HepG2 (cell line): ENCODE results near the gene ACSM2A. TPM values are rescaled to one million over a fixed set of nuclear protein-coding genes. Genes with fewer than 3 reads are reported as not detected.
A peak's percentile ranks its signal among the peaks of the same experiment; 100 is the strongest.

Source experiments
- AHDC1 ChIP-seq: sonication (generic); formaldehyde crosslinking; IDR thresholded peaks from 2 replicates; pipeline ENCODE4 v1.5.1; 2020; ENCODE audit warnings: mild to moderate bottlenecking, missing genetic modification reagents, borderline replicate concordance
- KAT8 ChIP-seq: IDR thresholded peaks from 2 replicates; pipeline ENCODE4 v1.6.1; 2016; ENCODE audit warnings: missing genetic modification reagents, missing compliant biosample characterization
- MTF1 ChIP-seq: sonication (generic); formaldehyde crosslinking; IDR thresholded peaks from 2 replicates; pipeline ENCODE4 v1.5.0; 2020; ENCODE audit warnings: missing genetic modification reagents
- NFKBIZ ChIP-seq: IDR thresholded peaks from 2 replicates; pipeline ENCODE4 v1.6.1; 2018; ENCODE audit warnings: missing genetic modification reagents, missing compliant biosample characterization
- PHF20 ChIP-seq: sonication (generic); formaldehyde crosslinking; IDR thresholded peaks from 2 replicates; pipeline ENCODE4 v1.5.0; 2020; ENCODE audit warnings: mild to moderate bottlenecking, missing genetic modification reagents
- RARA ChIP-seq: IDR thresholded peaks from 2 replicates; pipeline ENCODE4 v1.6.1; 2016; ENCODE audit warnings: missing genetic modification reagents, missing compliant biosample characterization
- RXRB ChIP-seq: IDR thresholded peaks from 2 replicates; pipeline ENCODE4 v1.6.1; 2016; ENCODE audit warnings: borderline replicate concordance, missing genetic modification reagents, missing compliant biosample characterization
- SATB2 ChIP-seq: sonication (generic); formaldehyde crosslinking; IDR thresholded peaks from 2 replicates; pipeline ENCODE4 v1.5.0; 2020; ENCODE audit warnings: missing genetic modification reagents
- TAF1 ChIP-seq: sonication (generic); formaldehyde crosslinking; IDR thresholded peaks from 2 replicates; pipeline ENCODE4 v1.4.0; 2020; ENCODE audit warnings: missing genetic modification reagents
- TGIF2 ChIP-seq: IDR thresholded peaks from 2 replicates; pipeline ENCODE4 v1.6.1; 2016; ENCODE audit warnings: control low read depth, missing compliant biosample characterization
- ZKSCAN1 ChIP-seq: fragments of 150-350 bp; IDR thresholded peaks from 2 replicates; pipeline ENCODE4 v1.6.1; 2014; ENCODE audit warnings: low read length
- ZNF230 ChIP-seq: sonication (generic); formaldehyde crosslinking; IDR thresholded peaks from 2 replicates; pipeline ENCODE4 v1.4.0; 2020; ENCODE audit warnings: mild to moderate bottlenecking, missing genetic modification reagents
- ZNF292 ChIP-seq: sonication (generic); formaldehyde crosslinking; IDR thresholded peaks from 2 replicates; pipeline ENCODE4 v1.8.1; 2022; ENCODE audit warnings: mild to moderate bottlenecking, low read depth, missing genetic modification reagents, borderline replicate concordance
- ZNF317 ChIP-seq: sonication (generic); formaldehyde crosslinking; IDR thresholded peaks from 2 replicates; pipeline ENCODE4 v1.5.0; 2020; ENCODE audit warnings: mild to moderate bottlenecking, missing genetic modification reagents
- ZNF343 ChIP-seq: sonication (generic); formaldehyde crosslinking; IDR thresholded peaks from 2 replicates; pipeline ENCODE4 v1.4.0; 2020; ENCODE audit warnings: mild to moderate bottlenecking, missing genetic modification reagents
- ZNF614 ChIP-seq: IDR thresholded peaks from 2 replicates; pipeline ENCODE4 v1.6.1; 2018; ENCODE audit warnings: missing biosample characterization, missing genetic modification reagents, inconsistent platforms, borderline replicate concordance
- ZNF768 ChIP-seq: sonication (generic); formaldehyde crosslinking; IDR thresholded peaks from 2 replicates; pipeline ENCODE4 v1.4.0; 2020; ENCODE audit warnings: missing genetic modification reagents
- ZNF879 ChIP-seq: sonication (generic); formaldehyde crosslinking; IDR thresholded peaks from 2 replicates; pipeline ENCODE4 v1.8.1; 2023; ENCODE audit warnings: missing genetic modification reagents
- polyA plus RNA-seq, 8 experiments: library from polyadenylated mRNA; depleted of rRNA in 3 of 8; stranded (reverse) in 7 of 8; unstranded in 1 of 8; fragments of >200 nt; fragmentation: Illumina TruSeq in 4 of 8; extraction: Trizol in 4 of 8; gene quantifications; 2 replicates each; pipeline versions ENCODE4 v1.2.1 to v1.2.3, GENCODE V29; 2011 to 2016; ENCODE audit warnings: low read depth in 4 of 8, missing spikeins in 1 of 8, mixed read lengths in 1 of 8; ENCODE audit not compliant: insufficient read depth in 1 of 8
- total RNA-seq, 5 experiments: library from RNA; depleted of rRNA; stranded (reverse); fragments of >200 nt; fragmentation: Illumina TruSeq; extraction: Trizol; gene quantifications; 2 replicates each; pipeline ENCODE4 v1.2.3, GENCODE V29; 2016; ENCODE audit warnings: low read depth in 1 of 5
- TF ChIP-seq, protein P1 (sequence below): sonication (generic); formaldehyde crosslinking; IDR thresholded peaks from 2 replicates; pipeline ENCODE4 v1.4.0; 2020; ENCODE audit warnings: missing genetic modification reagents, borderline replicate concordance
- TF ChIP-seq, protein P2 (sequence below): sonication (generic); formaldehyde crosslinking; IDR thresholded peaks from 2 replicates; pipeline ENCODE4 v1.5.1; 2020; ENCODE audit warnings: missing genetic modification reagents, mild to moderate bottlenecking, borderline replicate concordance

ACSM2A gene
- total and polyA plus RNA-seq, 2 of the 13 experiments (the other 11 are each of a cell fraction or from before 2014, with no cell fraction given), result 11.4 to 16.3 TPM

GRCh38 chr16:20409398-20410120, 41.8 kb upstream of the ACSM2A start, which contains the start of gene ACSM5 (continued):
- TF ChIP-seq, protein P1, sequence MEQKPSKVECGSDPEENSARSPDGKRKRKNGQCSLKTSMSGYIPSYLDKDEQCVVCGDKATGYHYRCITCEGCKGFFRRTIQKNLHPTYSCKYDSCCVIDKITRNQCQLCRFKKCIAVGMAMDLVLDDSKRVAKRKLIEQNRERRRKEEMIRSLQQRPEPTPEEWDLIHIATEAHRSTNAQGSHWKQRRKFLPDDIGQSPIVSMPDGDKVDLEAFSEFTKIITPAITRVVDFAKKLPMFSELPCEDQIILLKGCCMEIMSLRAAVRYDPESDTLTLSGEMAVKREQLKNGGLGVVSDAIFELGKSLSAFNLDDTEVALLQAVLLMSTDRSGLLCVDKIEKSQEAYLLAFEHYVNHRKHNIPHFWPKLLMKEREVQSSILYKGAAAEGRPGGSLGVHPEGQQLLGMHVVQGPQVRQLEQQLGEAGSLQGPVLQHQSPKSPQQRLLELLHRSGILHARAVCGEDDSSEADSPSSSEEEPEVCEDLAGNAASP (CRISPR knock-in tag), result peak; percentile 35; the same call in 1 of the 2 replicates
- peak; percentile 42; the same call in 1 of the 2 replicates for TF ChIP-seq KAT8 (CRISPR knock-in tag)
- TF ChIP-seq ZNF343, result 0 out of 2 replicates have a peak, but pooled peaks have one; percentile 51
- TF ChIP-seq ZNF230 (CRISPR knock-in tag), result 0 out of 2 replicates have a peak, but pooled peaks have one; percentile 54
- peak; percentile 42; the same call in 1 of the 2 replicates for TF ChIP-seq ZNF768 (CRISPR knock-in tag)
- TF ChIP-seq AHDC1 (CRISPR knock-in tag), result 0 out of 2 replicates have a peak, but pooled peaks have one; percentile 21
- no peak for TF ChIP-seq NFKBIZ (CRISPR knock-in tag)
- TF ChIP-seq ZNF879, result 0 out of 2 replicates have a peak, but pooled peaks have one; percentile 48
- TF ChIP-seq ZNF292 (CRISPR knock-in tag), result peak; percentile 93; the same call in 1 of the 2 replicates
- TF ChIP-seq ZNF317, result 0 out of 2 replicates have a peak, but pooled peaks have one; percentile 14
- TF ChIP-seq TAF1 (CRISPR knock-in tag), result peak; percentile 39
- TF ChIP-seq RARA (CRISPR knock-in tag), result peak; percentile 11; the same call in 1 of the 2 replicates
- TF ChIP-seq ZKSCAN1, result peak; percentile 44; the same call in 1 of the 2 replicates
- TF ChIP-seq, protein P2, sequence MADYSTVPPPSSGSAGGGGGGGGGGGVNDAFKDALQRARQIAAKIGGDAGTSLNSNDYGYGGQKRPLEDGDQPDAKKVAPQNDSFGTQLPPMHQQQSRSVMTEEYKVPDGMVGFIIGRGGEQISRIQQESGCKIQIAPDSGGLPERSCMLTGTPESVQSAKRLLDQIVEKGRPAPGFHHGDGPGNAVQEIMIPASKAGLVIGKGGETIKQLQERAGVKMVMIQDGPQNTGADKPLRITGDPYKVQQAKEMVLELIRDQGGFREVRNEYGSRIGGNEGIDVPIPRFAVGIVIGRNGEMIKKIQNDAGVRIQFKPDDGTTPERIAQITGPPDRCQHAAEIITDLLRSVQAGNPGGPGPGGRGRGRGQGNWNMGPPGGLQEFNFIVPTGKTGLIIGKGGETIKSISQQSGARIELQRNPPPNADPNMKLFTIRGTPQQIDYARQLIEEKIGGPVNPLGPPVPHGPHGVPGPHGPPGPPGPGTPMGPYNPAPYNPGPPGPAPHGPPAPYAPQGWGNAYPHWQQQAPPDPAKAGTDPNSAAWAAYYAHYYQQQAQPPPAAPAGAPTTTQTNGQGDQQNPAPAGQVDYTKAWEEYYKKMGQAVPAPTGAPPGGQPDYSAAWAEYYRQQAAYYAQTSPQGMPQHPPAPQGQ, result no peak
- 0 out of 2 replicates have a peak, but pooled peaks have one; percentile 6 for TF ChIP-seq RXRB (CRISPR knock-in tag)
- no peak for TF ChIP-seq SATB2 (CRISPR knock-in tag)
- TF ChIP-seq TGIF2 (CRISPR knock-in tag), result peak; percentile 32; the same call in 1 of the 2 replicates
- TF ChIP-seq MTF1, result no peak
- peak; percentile 18; the same call in 1 of the 2 replicates for TF ChIP-seq ZNF614
- TF ChIP-seq PHF20 (CRISPR knock-in tag), result peak; percentile 46
